ENCODE data around the gene KLF6. TPM values are rescaled to one million over a fixed set of nuclear protein-coding genes. Genes with fewer than 3 reads are reported as not detected.

KLF6 gene
- total and polyA plus RNA-seq, 9 of the 15 experiments (the other 6 are each of a cell fraction or from before 2014, with no cell fraction given) = 3.2 to 23.9 (median 8.0) TPM

GRCh38 chr10:3770611-3771110, 14.3 kb downstream of the KLF6 start:
- ATAC-seq = no peak
- POLR2A ChIA-PET = interaction anchor here (0.6 to 1.3 kb wide), 2 partner anchors 14 to 356 kb away, joined by 4 to 6 read pairs; partner anchors contain the start of gene KLF6
- in situ Hi-C loops (cut with MboI) = no loop called here
- TF ChIP-seq ZNF561 (CRISPR knock-in tag; conservative IDR thresholded peaks at IDR 0.05) (no peak), CTBP1 (IDR thresholded peaks at IDR 0.05; ENCODE audit: borderline replicate concordance) (no peak), TAL1 (IDR thresholded peaks at IDR 0.05) (no peak), ZFX (CRISPR knock-in tag; IDR thresholded peaks at IDR 0.05) (no peak), RBBP5 (IDR thresholded peaks at IDR 0.05; ENCODE audit: borderline replicate concordance, insufficient read depth, low read length, poor library complexity, severe bottlenecking) (no peak), PRPF4 (IDR thresholded peaks at IDR 0.05; ENCODE audit: insufficient read depth, low read depth, low read length, poor library complexity, severe bottlenecking) (no peak), AFF1 (IDR thresholded peaks at IDR 0.05; ENCODE audit: low read depth in 1 of 2, partially characterized antibody in 2 of 2) (no peak), LCOR (CRISPR knock-in tag; IDR thresholded peaks at IDR 0.05) (no peak), MAFF (IDR thresholded peaks at IDR 0.05; ENCODE audit: low read length) (no peak), SAP30 (IDR thresholded peaks at IDR 0.05; ENCODE audit: borderline replicate concordance, insufficient read depth, low read depth, low read length, poor library complexity, severe bottlenecking) (no peak), ZNF124 (CRISPR knock-in tag; IDR thresholded peaks at IDR 0.05) (no peak), FIP1L1 (IDR thresholded peaks at IDR 0.05; ENCODE audit: low read depth, low read length, poor library complexity, severe bottlenecking) (no peak), CBFB (CRISPR knock-in tag; IDR thresholded peaks at IDR 0.05) (no peak), ZBTB49 (CRISPR knock-in tag; IDR thresholded peaks at IDR 0.05; ENCODE audit: borderline replicate concordance) (no peak), PREB (CRISPR knock-in tag; IDR thresholded peaks at IDR 0.05) (no peak)

More at GRCh38 chr10:3770611-3771110, 14.3 kb downstream of the KLF6 start:
- Histone ChIP-seq H3K36me3 (ENCODE audit: control insufficient read depth, insufficient read depth, low read length) (no peaks in the 10 kb centered on the region; the same call in 2 of the 3 replicates), H3K9me1 (ENCODE audit: control insufficient read depth, insufficient read depth, low read length) (no peaks in the 10 kb centered on the region), H3K4me1 (replicated peaks in 1 of 2; ENCODE audit: control insufficient read depth in 2 of 2, insufficient read depth in 2 of 2, low read length in 2 of 2) (peaks cover 3 to 13% of the 10 kb centered on the region in 2 experiments; a peak in 3 of 5 replicates), H3K9ac (ENCODE audit: insufficient read depth in 1 of 2, low read depth in 2 of 2, low read length in 2 of 2) (no peak overlapping the region), H3K9me3 (replicated peaks; ENCODE audit: control insufficient read depth, insufficient read depth, low read depth, low read length) (no peaks in the 10 kb centered on the region), H3K27me3 (ENCODE audit: control insufficient read depth in 2 of 2, insufficient read depth in 2 of 2, low read length in 2 of 2) (no peaks in the 10 kb centered on the region; a peak in 1 of 5 replicates), H3K4me3 (no peak overlapping the region), H2AFZ (ENCODE audit: low read depth, low read length) (no peak overlapping the region), H3K27ac (ENCODE audit: extremely low read depth, low read depth, low read length) (no peak overlapping the region), H3K79me2 (ENCODE audit: control insufficient read depth, insufficient read depth, low read length) (no peaks in the 10 kb centered on the region), H4K20me1 (replicated peaks; ENCODE audit: control insufficient read depth, insufficient read depth, low read length) (no peaks in the 10 kb centered on the region), H3K4me2 (ENCODE audit: insufficient read depth, low read length) (no peak overlapping the region)
- DNase-seq (ENCODE audit: extremely low read depth in 1 of 4, low spot score in 3 of 4) = no peak
- WGBS (ENCODE audit: insufficient coverage, low coverage, missing lambda C conversion rate) = 69% methylated on average over 7 of the region's 8 CpGs
- intact Hi-C loops (cut with micrococcal nuclease) = no loop called here
- no TSS peak for BruUV-seq (replicated peaks)
- CTCF ChIA-PET (ENCODE audit: low intra/inter-chr PET ratio) = no interaction called here
- no peak for FAIRE-seq

All from K562 (cell line).